CD14-positive monocyte (primary cell): ENCODE results near the gene KDM3B. TPM values are rescaled to one million over a fixed set of nuclear protein-coding genes. Genes with fewer than 3 reads are reported as not detected.
A peak's percentile ranks its signal among the peaks of the same experiment; 100 is the strongest.

Experiments used
- DNase-seq, 3 donors: peaks; one replicate each; pipeline ENCODE4 v3.0.0-alpha.2; 2011 to 2022
- H2AFZ ChIP-seq: 2 replicates; pipeline ENCODE4 v1.6.0; 2012; ENCODE audit warnings: mild to moderate bottlenecking, low read depth, low read length, inconsistent platforms; ENCODE audit not compliant: insufficient read depth, poor library complexity, severe bottlenecking
- H3K27ac ChIP-seq, 2 donors: 1 replicate in 1 of 2; 2 replicates in 1 of 2; pipeline ENCODE4 v1.5.1; 2012 to 2013; ENCODE audit warnings: low read length in 2 of 2, control low read depth in 1 of 2, inconsistent platforms in 1 of 2, low read depth in 1 of 2, mild to moderate bottlenecking in 1 of 2
- H3K27me3 ChIP-seq, 2 donors: one replicate each; pipeline versions ENCODE4 v1.6.0 to v1.6.1; 2011 to 2013; ENCODE audit warnings: low read length in 2 of 2; ENCODE audit not compliant: control insufficient read depth in 2 of 2, insufficient read depth in 2 of 2
- H3K36me3 ChIP-seq, 2 donors: replicated peaks in 1 of 2; 1 replicate in 1 of 2; 2 replicates in 1 of 2; pipeline versions ENCODE4 v1.5.1 to v1.6.1; 2012 to 2013; ENCODE audit warnings: low read length in 2 of 2, control low read depth in 1 of 2, inconsistent platforms in 1 of 2, mild to moderate bottlenecking in 1 of 2; ENCODE audit not compliant: insufficient read depth in 2 of 2, control insufficient read depth in 1 of 2
- H3K4me1 ChIP-seq, 2 donors: 1 replicate in 1 of 2; 2 replicates in 1 of 2; pipeline versions ENCODE4 v1.5.1 to v1.6.1; 2012 to 2013; ENCODE audit warnings: low read length in 2 of 2, control low read depth in 1 of 2, inconsistent platforms in 1 of 2, mild to moderate bottlenecking in 1 of 2, moderate library complexity in 1 of 2; ENCODE audit not compliant: insufficient read depth in 2 of 2, control insufficient read depth in 1 of 2
- H3K4me2 ChIP-seq: replicated peaks from 2 replicates; pipeline ENCODE3; 2012; ENCODE audit warnings: low read length, moderate library complexity, mild to moderate bottlenecking; ENCODE audit not compliant: poor library complexity, severe bottlenecking; ENCODE audit errors: extremely low read depth
- H3K4me3 ChIP-seq, 3 experiments: fragments of 200-600 bp in 1 of 3; sonication (generic) in 1 of 3; replicated peaks in 1 of 3; 1 replicate in 2 of 3; 2 replicates in 1 of 3; pipeline ENCODE4 v1.5.1; 2011 to 2013; ENCODE audit warnings: low read length in 3 of 3, mild to moderate bottlenecking in 3 of 3, control low read depth in 2 of 3, low read depth in 2 of 3, inconsistent platforms in 1 of 3, moderate library complexity in 1 of 3
- H3K79me2 ChIP-seq: 2 replicates; pipeline ENCODE4 v1.6.0; 2012; ENCODE audit warnings: mild to moderate bottlenecking, control low read depth, inconsistent platforms, low read length, moderate library complexity; ENCODE audit not compliant: insufficient read depth
- H3K9ac ChIP-seq: 2 replicates; pipeline ENCODE4 v1.6.0; 2017; ENCODE audit warnings: low read length, mild to moderate bottlenecking; ENCODE audit not compliant: insufficient read depth, poor library complexity, severe bottlenecking
- H3K9me3 ChIP-seq, 2 donors: replicated peaks in 1 of 2; 1 replicate in 1 of 2; 2 replicates in 1 of 2; pipeline versions ENCODE4 v1.5.1 to v1.6.1; 2012 to 2013; ENCODE audit warnings: low read length in 2 of 2, control low read depth in 1 of 2; ENCODE audit not compliant: control insufficient read depth in 1 of 2, insufficient read depth in 1 of 2
- H4K20me1 ChIP-seq: 2 replicates; pipeline ENCODE4 v1.6.0; 2012; ENCODE audit warnings: mild to moderate bottlenecking, low read length, control low read depth, moderate library complexity; ENCODE audit not compliant: insufficient read depth
- H3K27ac Mint-ChIP-seq, 7 donors: one replicate each; pipeline ENCODE4 v1.8.0; 2020; ENCODE audit warnings: mild to moderate bottlenecking in 7 of 7, mixed read lengths in 7 of 7, moderate library complexity in 6 of 7, inconsistent platforms in 2 of 7
- H3K27me3 Mint-ChIP-seq, 3 donors: one replicate each; pipeline ENCODE4 v1.8.0; 2021 to 2022; ENCODE audit warnings: low read depth in 3 of 3, mild to moderate bottlenecking in 3 of 3, mixed read lengths in 3 of 3, moderate library complexity in 3 of 3, inconsistent platforms in 1 of 3
- H3K36me3 Mint-ChIP-seq, 2 donors: one replicate each; pipeline ENCODE4 v1.8.0; 2020; ENCODE audit warnings: mixed read lengths in 2 of 2, inconsistent platforms in 1 of 2, mild to moderate bottlenecking in 1 of 2
- H3K4me1 Mint-ChIP-seq: one replicate; pipeline ENCODE4 v1.8.0; 2020; ENCODE audit warnings: mild to moderate bottlenecking, mixed read lengths
- H3K4me3 Mint-ChIP-seq, 2 donors: one replicate each; pipeline ENCODE4 v1.8.0; 2020; ENCODE audit warnings: mild to moderate bottlenecking in 2 of 2, mixed read lengths in 2 of 2, moderate library complexity in 1 of 2
- H3K9me3 Mint-ChIP-seq, 7 donors: one replicate each; pipeline ENCODE4 v1.8.0; 2020 to 2022; ENCODE audit warnings: mixed read lengths in 7 of 7, mild to moderate bottlenecking in 6 of 7, moderate library complexity in 6 of 7, inconsistent platforms in 2 of 7
- CTCF ChIP-seq: fragments of 200-600 bp; IDR thresholded peaks from one replicate; pipeline ENCODE4 v1.8.0; 2022; ENCODE audit warnings: antibody characterized with exemption, mild to moderate bottlenecking
- WGBS: methylation state at CpG from one replicate; pipeline ENCODE4 v1.1.5; 2013; ENCODE audit warnings: missing lambda C conversion rate; ENCODE audit not compliant: insufficient coverage; 5-methylcytosine and 5-hydroxymethylcytosine counted together
- intact Hi-C, 2 donors: fragments of 100-400 bp; cut with micrococcal nuclease; formaldehyde crosslinking; loops; one replicate each; pipeline versions ENCODE4 v1.15.0 to v1.15.1; 2023
- polyA plus RNA-seq, 3 donors: library from polyadenylated mRNA; depleted of rRNA in 1 of 3; unstranded in 2 of 3; stranded (reverse) in 1 of 3; fragments of 300-500 nt in 2 of 3; fragments of >200 nt in 1 of 3; fragmentation: Illumina TruSeq in 2 of 3; gene quantifications; 1 replicate in 2 of 3; 2 replicates in 1 of 3; pipeline ENCODE4 v1.2.3, GENCODE V29; 2012 to 2021

Gene KDM3B
- polyA plus RNA-seq, 3 donors, result 11.7 to 52.1 (median 17.4) TPM

DNA sequence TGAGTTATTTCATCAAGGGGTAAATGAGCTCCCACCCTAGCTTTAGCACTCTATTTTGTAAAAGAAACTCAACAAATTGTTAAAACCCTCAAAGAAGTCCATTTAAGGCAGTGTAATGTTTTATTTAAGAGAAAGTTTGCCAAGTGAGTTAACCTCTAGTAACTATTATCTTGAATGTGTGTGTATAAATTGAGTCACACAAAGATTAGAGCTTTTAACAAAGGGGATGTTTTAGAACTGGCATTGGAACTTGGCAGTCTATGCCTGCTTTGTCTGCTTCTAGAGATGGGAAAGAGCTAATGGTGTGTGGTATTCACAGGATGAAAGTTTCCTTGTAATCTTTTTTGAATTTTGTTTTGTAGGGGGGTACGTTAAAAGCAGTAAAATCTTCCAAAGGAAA is 33.2 kb downstream of the KDM3B start:
- no peak overlapping the region for H3K9ac ChIP-seq
- peak overlapping the region in 2 of 7 donors; percentile 23 to 63 for H3K27ac Mint-ChIP-seq
- no peak for DNase-seq
- no peaks in the 10 kb centered on the region for H3K4me1 Mint-ChIP-seq
- H3K27me3 Mint-ChIP-seq, result no peaks in the 10 kb centered on the region
- no peaks in the 10 kb centered on the region for H3K9me3 Mint-ChIP-seq
- no peaks in the 10 kb centered on the region for H3K4me1 ChIP-seq
- H3K4me2 ChIP-seq, result no peak overlapping the region
- no peak overlapping the region for H3K4me3 ChIP-seq
- intact Hi-C loops, result no loop called here
- no peak for TF ChIP-seq CTCF
- peaks cover 71 to 99% of the 10 kb centered on the region in 2 donors for H3K36me3 ChIP-seq
- 100% methylated on average over 1 of the region's 1 CpG for WGBS
- no peaks in the 10 kb centered on the region for H3K27me3 ChIP-seq
- no peak overlapping the region for H2AFZ ChIP-seq
- H3K27ac ChIP-seq, result no peak overlapping the region
- H3K9me3 ChIP-seq, result no peaks in the 10 kb centered on the region
- H3K79me2 ChIP-seq, result peaks cover 16% of the 10 kb centered on the region
- peaks cover 44% of the 10 kb centered on the region for H4K20me1 ChIP-seq
- peaks cover 60 to 89% of the 10 kb centered on the region in 2 donors for H3K36me3 Mint-ChIP-seq
- H3K4me3 Mint-ChIP-seq, result no peak overlapping the region

DNA sequence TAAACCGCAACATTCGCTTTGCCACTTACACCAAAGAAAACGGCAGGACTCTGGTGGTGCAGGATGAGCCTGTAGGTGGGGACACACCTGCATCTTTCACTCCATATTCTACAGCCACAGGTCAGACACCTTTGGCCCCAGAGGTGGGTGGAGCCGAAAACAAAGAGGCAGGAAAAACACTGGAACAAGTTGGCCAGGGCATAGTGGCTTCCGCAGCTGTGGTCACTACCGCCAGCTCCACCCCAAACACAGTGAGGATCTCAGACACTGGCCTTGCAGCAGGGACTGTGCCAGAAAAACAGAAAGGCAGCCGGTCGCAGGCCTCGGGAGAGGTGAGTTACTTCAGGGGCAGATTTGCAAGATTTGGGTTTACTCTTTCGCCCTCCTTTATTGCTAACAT is 33.8 kb downstream of the KDM3B start:
- DNase-seq, result no peak
- Mint-ChIP-seq H3K36me3 (peaks cover 61 to 89% of the 10 kb centered on the region in 2 donors), H3K27me3 (no peaks in the 10 kb centered on the region), H3K9me3 (no peaks in the 10 kb centered on the region), H3K27ac (peak overlapping the region in 3 of 7 donors; percentile 19 to 27 (median 23)), H3K4me1 (no peaks in the 10 kb centered on the region), H3K4me3 (no peak overlapping the region)
- Histone ChIP-seq H3K4me1 (no peaks in the 10 kb centered on the region), H3K9me3 (no peaks in the 10 kb centered on the region), H3K4me2 (no peak overlapping the region), H2AFZ (no peak overlapping the region), H4K20me1 (peaks cover 46% of the 10 kb centered on the region), H3K79me2 (peaks cover 13% of the 10 kb centered on the region), H3K27ac (no peak overlapping the region), H3K4me3 (no peak overlapping the region), H3K27me3 (no peaks in the 10 kb centered on the region), H3K9ac (no peak overlapping the region), H3K36me3 (peaks cover 73 to 99% of the 10 kb centered on the region in 2 donors)
- 100% methylated on average over 6 of the region's 10 CpGs for WGBS
- intact Hi-C loops, result no loop called here
- TF ChIP-seq CTCF, result no peak
